Neuronal stem cell (in vitro differentiated cells): Measurements from ENCODE around the gene KRT81.

Experiments used
- DNase-seq: peaks from one replicate; pipeline ENCODE4 v3.0.0-alpha.2; 2013; ENCODE audit warnings: low spot score
- H2AFZ ChIP-seq: one replicate; pipeline ENCODE4 v1.6.1; 2013; ENCODE audit warnings: mild to moderate bottlenecking, low read length, inconsistent platforms
- H2AK5ac ChIP-seq: 2 replicates; pipeline ENCODE4 v1.6.1; 2013; ENCODE audit warnings: low read depth, mild to moderate bottlenecking, inconsistent platforms, low read length, moderate library complexity, mixed read lengths
- H2BK120ac ChIP-seq: 2 replicates; pipeline ENCODE4 v1.6.1; 2013; ENCODE audit warnings: low read depth, mild to moderate bottlenecking, inconsistent platforms, low read length, moderate library complexity, mixed read lengths
- H2BK12ac ChIP-seq: one replicate; pipeline ENCODE4 v1.6.1; 2013; ENCODE audit warnings: low read length, inconsistent platforms
- H2BK15ac ChIP-seq: 2 replicates; pipeline ENCODE4 v1.6.1; 2013; ENCODE audit warnings: mild to moderate bottlenecking, low read length, inconsistent platforms, mixed read lengths
- H2BK5ac ChIP-seq: one replicate; pipeline ENCODE4 v1.6.1; 2013; ENCODE audit warnings: inconsistent platforms, mild to moderate bottlenecking, low read length, moderate library complexity
- H3K14ac ChIP-seq: one replicate; pipeline ENCODE4 v1.6.1; 2013; ENCODE audit warnings: low read length, inconsistent platforms
- H3K18ac ChIP-seq: 2 replicates; pipeline ENCODE4 v1.6.1; 2013; ENCODE audit warnings: low read length, inconsistent platforms
- H3K23ac ChIP-seq: 2 replicates; pipeline ENCODE4 v1.6.1; 2013; ENCODE audit warnings: low read depth, mild to moderate bottlenecking, mixed read lengths, low read length, inconsistent platforms; ENCODE audit not compliant: poor library complexity
- H3K27ac ChIP-seq: replicated peaks from 3 replicates; pipeline ENCODE4 v1.5.1; 2013; ENCODE audit warnings: low read length, inconsistent platforms
- H3K27me3 ChIP-seq, 3 experiments: 2 replicates each; pipeline ENCODE4 v1.6.1; 2013; ENCODE audit warnings: low read length in 3 of 3, mild to moderate bottlenecking in 2 of 3, inconsistent platforms in 1 of 3, low read depth in 1 of 3, mixed read lengths in 1 of 3, moderate library complexity in 1 of 3; ENCODE audit not compliant: control insufficient read depth in 3 of 3, insufficient read depth in 3 of 3
- H3K36me3 ChIP-seq, 2 donors: replicated peaks in 1 of 2; 2 replicates each; pipeline ENCODE4 v1.6.1; 2013; ENCODE audit warnings: low read length in 2 of 2; ENCODE audit not compliant: control insufficient read depth in 2 of 2, insufficient read depth in 2 of 2
- H3K4ac ChIP-seq: 2 replicates; pipeline ENCODE4 v1.6.1; 2013; ENCODE audit warnings: inconsistent platforms, mild to moderate bottlenecking, low read length, moderate library complexity
- H3K4me1 ChIP-seq, 2 donors: 1 replicate in 1 of 2; 2 replicates in 1 of 2; pipeline ENCODE4 v1.6.1; 2013; ENCODE audit warnings: low read length in 2 of 2, low read depth in 1 of 2; ENCODE audit not compliant: control insufficient read depth in 2 of 2, insufficient read depth in 1 of 2
- H3K4me2 ChIP-seq: one replicate; pipeline ENCODE4 v1.6.1; 2013; ENCODE audit warnings: mild to moderate bottlenecking, low read length, inconsistent platforms; ENCODE audit not compliant: insufficient read depth, poor library complexity, severe bottlenecking
- H3K4me3 ChIP-seq, 2 donors: 2 replicates each; pipeline ENCODE4 v1.5.1; 2013; ENCODE audit warnings: low read length in 2 of 2, mild to moderate bottlenecking in 2 of 2, inconsistent platforms in 1 of 2, moderate library complexity in 1 of 2
- H3K79me1 ChIP-seq: one replicate; pipeline ENCODE4 v1.6.1; 2013; ENCODE audit warnings: low read depth, mild to moderate bottlenecking, inconsistent platforms, low read length, moderate library complexity
- H3K9ac ChIP-seq: one replicate; pipeline ENCODE4 v1.6.1; 2013; ENCODE audit warnings: mild to moderate bottlenecking, low read depth, low read length, inconsistent platforms; ENCODE audit not compliant: poor library complexity
- H3K9me3 ChIP-seq, 2 donors: replicated peaks in 1 of 2; 2 replicates each; pipeline versions ENCODE3 to v1.6.1; 2013; ENCODE audit warnings: low read length in 2 of 2, mild to moderate bottlenecking in 2 of 2, inconsistent platforms in 1 of 2, low read depth in 1 of 2, mixed read lengths in 1 of 2, moderate library complexity in 1 of 2; ENCODE audit not compliant: control insufficient read depth in 2 of 2, insufficient read depth in 1 of 2
- H4K8ac ChIP-seq: one replicate; pipeline ENCODE4 v1.6.1; 2013; ENCODE audit warnings: low read depth, mild to moderate bottlenecking, inconsistent platforms, low read length, moderate library complexity
- H4K91ac ChIP-seq: one replicate; pipeline ENCODE4 v1.6.1; 2013; ENCODE audit warnings: low read length, low read depth, mild to moderate bottlenecking, inconsistent platforms; ENCODE audit not compliant: poor library complexity
- WGBS, 2 donors: extraction: QIAGEN DNeasy Blood & Tissue Kit; methylation state at CpG; one replicate each; pipeline ENCODE4 v1.1.7; 2013; ENCODE audit warnings: missing lambda C conversion rate in 2 of 2, mixed read lengths in 1 of 2; ENCODE audit not compliant: insufficient read length in 2 of 2, insufficient replicate concordance in 1 of 2; ENCODE audit errors: extremely low coverage in 2 of 2; 5-methylcytosine and 5-hydroxymethylcytosine counted together

KRT81 gene

DNA sequence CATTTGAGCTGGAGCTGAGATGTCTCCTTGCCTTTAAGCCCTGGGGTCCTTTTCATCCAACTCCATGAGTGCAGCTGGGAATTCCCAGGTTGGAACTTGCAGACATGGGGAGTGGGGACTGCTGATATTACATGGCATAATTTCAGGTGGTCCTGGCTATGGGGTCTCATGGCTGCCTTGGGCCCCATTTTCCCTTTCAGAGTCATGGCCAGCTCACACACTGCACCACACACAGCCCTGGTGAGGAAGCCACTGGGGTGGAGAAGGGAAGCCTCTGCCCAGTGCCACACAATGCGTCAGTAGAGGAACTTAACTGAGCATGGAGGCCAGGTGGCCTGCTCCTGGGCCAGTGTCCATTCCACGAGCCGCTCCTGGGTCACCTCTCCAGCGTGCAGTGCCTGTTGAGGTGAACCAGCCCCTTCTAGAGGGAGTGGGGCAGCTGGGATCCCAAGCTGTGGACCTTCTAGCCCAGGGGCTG, 34.2 kb downstream of the KRT81 start:
- WGBS, 2 donors: no CpG with 5 or more reads among the region's 4 CpGs
- no peak overlapping the region for H3K23ac ChIP-seq
- H2BK5ac ChIP-seq: no peak overlapping the region
- peaks cover 0 to 1% of the 10 kb centered on the region in 2 donors for H3K4me1 ChIP-seq
- H2BK12ac ChIP-seq: no peak overlapping the region
- H2AFZ ChIP-seq: no peak overlapping the region
- H3K79me1 ChIP-seq: no peaks in the 10 kb centered on the region
- no peak overlapping the region for H4K91ac ChIP-seq
- peaks cover 0 to 41% (median 24%) of the 10 kb centered on the region in 3 experiments for H3K27me3 ChIP-seq
- no peak overlapping the region for H3K27ac ChIP-seq
- no peak overlapping the region for H3K9ac ChIP-seq
- H3K36me3 ChIP-seq: no peaks in the 10 kb centered on the region
- no peak overlapping the region for H4K8ac ChIP-seq
- no peak overlapping the region for H3K14ac ChIP-seq
- peak overlapping the region; percentile 40 for H3K18ac ChIP-seq
- H3K9me3 ChIP-seq: peaks cover 0 to 2% of the 10 kb centered on the region in 2 donors
- H2AK5ac ChIP-seq: no peak overlapping the region
- no peak overlapping the region for H3K4me3 ChIP-seq
- H2BK15ac ChIP-seq: no peak overlapping the region
- no peak overlapping the region for H2BK120ac ChIP-seq
- H3K4me2 ChIP-seq: no peak overlapping the region
- no peak overlapping the region for H3K4ac ChIP-seq
- DNase-seq: no peak

DNA sequence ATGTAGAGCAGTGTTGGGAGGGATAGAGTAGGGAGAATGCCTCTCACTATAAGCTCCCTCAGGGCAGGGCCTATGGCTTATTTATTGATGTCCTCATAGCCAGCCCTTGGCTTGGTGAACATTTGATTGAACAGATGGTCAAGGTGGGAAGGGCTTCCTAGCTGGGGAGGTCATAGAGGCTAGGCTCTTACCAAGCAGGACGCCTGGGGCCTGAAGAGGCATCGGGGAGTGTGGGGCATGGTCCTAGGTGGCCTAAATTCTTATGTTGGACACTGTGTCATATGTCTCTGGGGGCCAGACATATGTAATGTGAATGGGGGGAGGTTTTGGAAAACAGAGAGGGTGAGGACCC, 34.8 kb downstream of the KRT81 start:
- H3K4me2 ChIP-seq: no peak overlapping the region
- H3K79me1 ChIP-seq: no peaks in the 10 kb centered on the region
- H3K4me1 ChIP-seq: peaks cover 0 to 1% of the 10 kb centered on the region in 2 donors
- no peak overlapping the region for H4K8ac ChIP-seq
- no peak overlapping the region for H2BK5ac ChIP-seq
- H3K9me3 ChIP-seq: peaks cover 0 to 2% of the 10 kb centered on the region in 2 donors
- H3K4ac ChIP-seq: no peak overlapping the region
- no CpG with 5 or more reads among the region's 2 CpGs for WGBS, 2 donors
- no peak for DNase-seq
- no peak overlapping the region for H2AK5ac ChIP-seq
- no peak overlapping the region for H2BK120ac ChIP-seq
- H3K36me3 ChIP-seq: no peaks in the 10 kb centered on the region
- H3K9ac ChIP-seq: no peak overlapping the region
- H3K4me3 ChIP-seq: no peak overlapping the region
- no peak overlapping the region for H2AFZ ChIP-seq
- no peak overlapping the region for H3K14ac ChIP-seq
- H2BK15ac ChIP-seq: no peak overlapping the region
- H3K18ac ChIP-seq: no peak overlapping the region
- no peak overlapping the region for H3K27ac ChIP-seq
- H4K91ac ChIP-seq: no peak overlapping the region
- H3K23ac ChIP-seq: no peak overlapping the region
- no peak overlapping the region for H2BK12ac ChIP-seq
- H3K27me3 ChIP-seq: peaks cover 0 to 47% (median 26%) of the 10 kb centered on the region in 3 experiments

DNA sequence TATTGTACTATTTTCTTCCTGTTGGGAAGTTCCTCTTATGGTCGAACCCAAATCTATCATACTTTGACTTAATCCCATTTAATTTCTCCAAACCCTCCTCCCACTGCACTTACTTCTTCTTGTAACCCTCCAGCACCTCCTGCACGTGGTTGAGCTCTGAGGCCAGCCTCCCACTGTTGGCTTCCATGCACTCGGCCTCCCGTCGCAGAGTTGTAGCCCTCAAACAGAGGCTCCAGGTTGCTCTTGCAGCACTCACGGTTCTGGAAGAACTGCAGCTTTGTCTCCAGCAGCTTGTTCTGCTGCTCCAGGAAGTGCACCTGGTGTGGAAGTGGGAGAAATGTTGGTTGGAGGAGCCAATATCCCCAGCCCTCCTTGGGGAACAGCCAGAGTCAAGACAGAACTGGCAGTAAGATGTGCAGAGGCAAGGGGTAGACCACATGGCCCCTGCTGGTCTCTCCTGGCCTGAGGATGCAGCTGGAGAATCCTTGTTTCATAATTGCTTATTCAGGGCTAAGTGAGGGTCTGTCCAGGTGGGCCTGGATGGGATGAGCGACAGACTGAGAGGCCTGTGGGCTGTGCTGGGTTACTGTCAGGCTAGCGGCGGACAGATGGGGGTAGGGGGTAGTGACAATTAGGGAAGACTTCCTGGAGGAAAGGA, 35.3 kb downstream of the KRT81 start:
- Histone ChIP-seq H3K4me2 (no peak overlapping the region), H3K27ac (no peak overlapping the region), H2BK5ac (no peak overlapping the region), H3K36me3 (no peaks in the 10 kb centered on the region), H3K4ac (no peak overlapping the region), H2AFZ (no peak overlapping the region), H2AK5ac (no peak overlapping the region), H2BK120ac (no peak overlapping the region), H3K4me3 (no peak overlapping the region), H4K8ac (no peak overlapping the region), H4K91ac (no peak overlapping the region), H2BK15ac (no peak overlapping the region), H3K9ac (no peak overlapping the region), H3K79me1 (no peaks in the 10 kb centered on the region), H3K4me1 (no peaks in the 10 kb centered on the region), H3K23ac (no peak overlapping the region), H3K27me3 (peaks cover 0 to 51% (median 28%) of the 10 kb centered on the region in 3 experiments), H2BK12ac (no peak overlapping the region), H3K9me3 (peaks cover 0 to 2% of the 10 kb centered on the region in 2 donors), H3K14ac (no peak overlapping the region), H3K18ac (no peak overlapping the region)
- no peak for DNase-seq
- WGBS, 2 donors: no CpG with 5 or more reads among the region's 9 CpGs

DNA sequence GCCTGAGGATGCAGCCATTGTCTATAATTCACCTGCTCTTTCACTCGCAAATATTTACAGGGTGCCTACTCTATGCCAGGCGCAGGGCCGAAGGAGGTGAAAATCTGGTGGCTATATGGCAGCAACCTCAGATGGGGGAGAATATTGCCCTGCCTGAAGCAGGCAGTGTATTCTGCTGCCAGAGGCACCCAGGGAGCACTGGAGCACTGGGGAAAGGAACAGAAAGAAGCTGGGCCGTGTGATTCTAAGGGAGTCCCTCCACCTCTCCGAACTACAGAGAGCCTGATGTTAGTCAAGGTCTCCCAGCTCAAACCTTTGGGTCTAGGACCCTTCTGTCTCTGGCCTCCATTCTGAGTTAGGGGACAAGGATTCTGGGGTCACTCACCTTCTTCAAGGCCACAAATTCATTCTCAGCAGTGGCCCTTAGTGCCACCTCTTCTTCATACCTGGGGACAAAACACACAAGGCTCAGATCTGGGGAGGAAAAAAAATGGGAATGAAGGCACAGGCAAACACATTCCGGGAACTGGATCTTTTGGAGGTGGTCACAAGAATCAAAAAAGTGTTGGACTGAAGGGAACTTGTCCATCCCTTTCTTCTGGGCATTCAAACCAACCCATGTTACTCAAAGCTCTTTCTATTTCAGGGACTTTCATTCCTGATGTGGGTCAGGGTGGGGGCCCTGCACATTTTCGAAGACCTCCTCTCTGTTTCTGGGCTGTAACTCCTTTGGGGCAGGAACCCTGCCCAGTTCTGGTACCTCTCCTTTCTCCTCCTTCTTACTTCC, 36.2 kb downstream of the KRT81 start:
- Histone ChIP-seq H2BK15ac (no peak overlapping the region), H3K23ac (no peak overlapping the region), H3K4me2 (no peak overlapping the region), H3K79me1 (no peaks in the 10 kb centered on the region), H3K9ac (no peak overlapping the region), H2BK5ac (no peak overlapping the region), H2BK12ac (no peak overlapping the region), H4K8ac (no peak overlapping the region), H3K4me1 (no peaks in the 10 kb centered on the region), H3K9me3 (peaks cover 0 to 2% of the 10 kb centered on the region in 2 donors), H3K14ac (no peak overlapping the region), H3K4ac (no peak overlapping the region), H2BK120ac (no peak overlapping the region), H3K27me3 (peaks cover 0 to 57% (median 35%) of the 10 kb centered on the region in 3 experiments), H3K4me3 (no peak overlapping the region), H3K27ac (no peak overlapping the region), H4K91ac (no peak overlapping the region), H3K18ac (no peak overlapping the region), H3K36me3 (no peaks in the 10 kb centered on the region), H2AK5ac (no peak overlapping the region), H2AFZ (no peak overlapping the region)
- no CpG with 5 or more reads among the region's 7 CpGs for whole genome bisulfite sequencing, 2 donors
- no peak for DNase-seq
